AG10803 (cell line): ENCODE results near the gene TMEM109.

Experiments
- DNase-seq: peaks from one replicate; pipeline ENCODE4 v3.0.0; 2010; ENCODE audit warnings: low read depth
- H3K4me3 ChIP-seq: 2 replicates; pipeline ENCODE4 v1.5.1; 2011; ENCODE audit warnings: mild to moderate bottlenecking, low read length, control low read depth
- CTCF ChIP-seq: conservative IDR thresholded peaks from 2 replicates; pipeline ENCODE4 v1.5.1; 2011; ENCODE audit warnings: mild to moderate bottlenecking, low read length, control low read depth, inconsistent platforms

The TMEM109 gene

GRCh38 chr11:60938500-60938899, 24.5 kb downstream of the TMEM109 start:
- no peak overlapping the region for H3K4me3 ChIP-seq
- no peak for DNase-seq
- no peak for TF ChIP-seq CTCF

GRCh38 chr11:60939301-60939700, 25.3 kb downstream of the TMEM109 start:
- DNase-seq, result no peak
- H3K4me3 ChIP-seq, result no peak overlapping the region
- no peak for TF ChIP-seq CTCF

- H3K4me3 ChIP-seq, result no peak overlapping the region
- TF ChIP-seq CTCF, result no peak
- DNase-seq, result no peak
Measured at GRCh38 chr11:60939855-60940254, 25.9 kb downstream of the TMEM109 start.

- H3K4me3 ChIP-seq, result no peak overlapping the region
- no peak for TF ChIP-seq CTCF
- DNase-seq, result no peak
Measured at GRCh38 chr11:60941371-60942119, 27.6 kb downstream of the TMEM109 start.

GRCh38 chr11:60942219-60942618, 28.3 kb downstream of the TMEM109 start:
- no peak for TF ChIP-seq CTCF
- no peak for DNase-seq
- H3K4me3 ChIP-seq, result no peak overlapping the region

- TF ChIP-seq CTCF, result no peak
- no peak for DNase-seq
- no peak overlapping the region for H3K4me3 ChIP-seq
Measured at GRCh38 chr11:60942970-60943565, 29.1 kb downstream of the TMEM109 start.
